GM12872 (cell line): ENCODE data around the gene PLB1.

Experiments
- CTCF ChIP-seq: IDR thresholded peaks from 3 replicates; pipeline ENCODE4 v1.5.1; 2011; ENCODE audit warnings: low read depth, mild to moderate bottlenecking, low read length, moderate library complexity; ENCODE audit not compliant: insufficient read depth

The PLB1 gene

GRCh38 chr2:28462122-28462521 is 33.7 kb upstream of the PLB1 start:
- no peak for TF ChIP-seq CTCF

GRCh38 chr2:28463211-28463816 is 32.5 kb upstream of the PLB1 start:
- no peak for TF ChIP-seq CTCF

- TF ChIP-seq CTCF: no peak
These were observed 32.0 kb upstream of the PLB1 start for GRCh38 chr2:28463893-28464292.

- TF ChIP-seq CTCF: no peak
These were observed 30.5 kb upstream of the PLB1 start for GRCh38 chr2:28465148-28465885.

GRCh38 chr2:28469304-28469703 is 26.6 kb upstream of the PLB1 start:
- no peak for TF ChIP-seq CTCF

- no peak for TF ChIP-seq CTCF
These were observed 25.8 kb upstream of the PLB1 start for GRCh38 chr2:28469947-28470535.

GRCh38 chr2:28470759-28471158 is 25.1 kb upstream of the PLB1 start:
- TF ChIP-seq CTCF: no peak
